Activated gamma-delta T cell (primary cell): ENCODE measurements around the gene RGL1.

Experiments
- DNase-seq: peaks from one replicate; lab custom pipeline; 2025; lab: John Stamatoyannopoulos, UW

Gene RGL1

GRCh38 chr1:183869664-183870063 is 64.7 kb downstream of the RGL1 start:
- no peak for DNase-seq

- DNase-seq: no peak
Measured at GRCh38 chr1:183870351-183871077, 65.6 kb downstream of the RGL1 start.

- DNase-seq: no peak
Measured at GRCh38 chr1:183871142-183871541, 66.2 kb downstream of the RGL1 start.

- DNase-seq: no peak
Measured at GRCh38 chr1:183871601-183872000, 66.7 kb downstream of the RGL1 start.

- DNase-seq: no peak
Measured at GRCh38 chr1:183872403-183872802, 67.5 kb downstream of the RGL1 start.

GRCh38 chr1:183873642-183874041 is 68.7 kb downstream of the RGL1 start:
- no peak for DNase-seq

- no peak for DNase-seq
Measured at GRCh38 chr1:183876309-183876708, 71.4 kb downstream of the RGL1 start.

- no peak for DNase-seq
Measured at GRCh38 chr1:183877053-183877720, 72.3 kb downstream of the RGL1 start.

GRCh38 chr1:183879494-183879893 is 74.6 kb downstream of the RGL1 start:
- no peak for DNase-seq

- no peak for DNase-seq
Measured at GRCh38 chr1:183879966-183880365, 75.0 kb downstream of the RGL1 start.

GRCh38 chr1:183880531-183881243 is 75.8 kb downstream of the RGL1 start:
- DNase-seq: no peak

GRCh38 chr1:183881387-183882131 is 76.6 kb downstream of the RGL1 start:
- DNase-seq: no peak

GRCh38 chr1:183882335-183883167 is 77.6 kb downstream of the RGL1 start:
- DNase-seq: no peak

- DNase-seq: no peak
Measured at GRCh38 chr1:183883623-183884022, 78.7 kb downstream of the RGL1 start.

GRCh38 chr1:183884526-183884925 is 79.6 kb downstream of the RGL1 start:
- no peak for DNase-seq

- no peak for DNase-seq
Measured at GRCh38 chr1:183885142-183885735, 80.3 kb downstream of the RGL1 start.

- no peak for DNase-seq
Measured at GRCh38 chr1:183886083-183886828, 81.3 kb downstream of the RGL1 start.

GRCh38 chr1:183886853-183887252 is 81.9 kb downstream of the RGL1 start:
- DNase-seq: no peak

- no peak for DNase-seq
Measured at GRCh38 chr1:183887826-183888819, 83.2 kb downstream of the RGL1 start.
